Brain microvascular endothelial cell (primary cell): ENCODE data around the gene CYP4A22.
"Not testable (repeated sequence)": the region's sequence is repeated elsewhere in the genome, so short reads cannot be mapped to it uniquely, and the experiment has no call there.

Experiments
- DNase-seq: peaks from one replicate; pipeline ENCODE4 v3.0.0-alpha.2; 2020
- H3K27ac ChIP-seq: fragments of 250-450 bp; sonication (Bioruptor Pico); 2 replicates; pipeline ENCODE4 v1.5.1; 2020; ENCODE audit warnings: mild to moderate bottlenecking, moderate library complexity
- H3K27me3 ChIP-seq: fragments of 250-450 bp; sonication (Bioruptor Pico); replicated peaks from 2 replicates; pipeline ENCODE4 v1.5.1; 2020; ENCODE audit warnings: mild to moderate bottlenecking
- H3K36me3 ChIP-seq: fragments of 250-450 bp; sonication (Bioruptor Pico); replicated peaks from 2 replicates; pipeline ENCODE4 v1.5.1; 2020; ENCODE audit warnings: mild to moderate bottlenecking
- H3K4me3 ChIP-seq: 2 replicates; pipeline ENCODE4 v1.5.1; 2011; ENCODE audit warnings: low read depth, mild to moderate bottlenecking, control low read depth, low read length, moderate library complexity
- CTCF ChIP-seq: IDR thresholded peaks from 2 replicates; pipeline ENCODE4 v1.5.1; 2011; ENCODE audit warnings: low read depth, mild to moderate bottlenecking, moderate library complexity, low read length, control low read depth, inconsistent platforms; ENCODE audit errors: missing control alignments
- in situ Hi-C: cut with HindIII; loops from 2 replicates; pipeline ENCODE4 v1.10.0; 2017; ENCODE audit warnings: low sequenced_read_pairs, low pct_ligation_motif_present

Gene CYP4A22

DNA sequence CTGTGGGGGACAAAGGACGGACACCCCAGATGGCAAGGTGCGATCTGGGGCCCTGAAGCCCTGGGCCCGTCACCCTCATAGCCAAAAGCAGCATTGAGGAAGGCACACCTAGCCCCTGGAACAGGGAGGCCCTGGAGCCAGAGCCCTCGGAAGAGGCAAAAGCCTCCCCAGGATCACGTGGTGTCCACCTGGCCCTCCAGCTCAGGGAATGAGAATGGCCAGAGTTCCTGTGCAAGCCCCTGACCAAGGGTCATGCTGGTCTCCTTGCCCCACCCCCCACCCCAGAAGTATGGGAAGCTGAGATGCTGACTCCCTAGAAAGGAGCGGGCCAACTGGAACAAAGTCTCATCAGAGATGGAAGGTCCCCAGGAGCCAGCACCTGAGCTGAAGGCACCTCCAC is 53.6 kb downstream of the CYP4A22 start:
- Histone ChIP-seq H3K36me3 (no peaks in the 10 kb centered on the region), H3K27ac (no peak overlapping the region), H3K27me3 (peaks cover 3% of the 10 kb centered on the region), H3K4me3 (no peak overlapping the region)
- TF ChIP-seq CTCF, result no peak
- no peak for DNase-seq
- in situ Hi-C loops, result no loop called here

DNA sequence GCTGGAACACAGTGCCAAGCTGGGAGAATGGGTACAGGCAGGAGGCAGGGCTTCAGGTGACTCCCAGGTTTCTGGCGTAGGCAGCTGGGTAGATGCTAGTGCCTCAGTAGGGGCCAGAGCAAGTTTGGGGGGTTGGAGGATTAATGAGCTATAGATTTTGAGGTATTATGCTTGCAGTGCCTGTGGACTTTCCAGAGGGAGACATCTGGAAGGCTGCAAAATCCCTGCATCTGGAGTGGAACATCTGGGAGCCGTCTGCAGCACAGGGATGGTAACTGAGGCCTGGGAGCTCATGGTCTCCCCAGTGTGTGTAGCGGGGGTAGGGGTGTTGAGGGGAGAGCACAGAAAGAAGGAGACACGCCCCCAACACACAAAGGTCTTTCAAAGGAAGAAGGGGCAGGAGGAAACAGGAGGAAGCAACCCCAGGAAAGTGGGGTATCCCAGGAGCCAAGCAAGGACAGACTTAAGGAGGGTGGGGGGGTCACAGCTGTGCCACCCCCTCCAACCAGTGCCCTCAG is 54.8 kb downstream of the CYP4A22 start:
- TF ChIP-seq CTCF, result no peak
- no peak for DNase-seq
- H3K27ac ChIP-seq, result no peak overlapping the region
- no peaks in the 10 kb centered on the region for H3K36me3 ChIP-seq
- no peak overlapping the region for H3K4me3 ChIP-seq
- H3K27me3 ChIP-seq, result peaks cover 3% of the 10 kb centered on the region
- in situ Hi-C loops, result no loop called here

GRCh38 chr1:47192458-47193384 is 55.5 kb downstream of the CYP4A22 start:
- H3K27ac ChIP-seq, result no peak overlapping the region
- H3K4me3 ChIP-seq, result no peak overlapping the region
- peak; percentile 99 for TF ChIP-seq CTCF
- peaks cover 3% of the 10 kb centered on the region for H3K27me3 ChIP-seq
- DNase-seq, result peak; percentile 45
- in situ Hi-C loops, result no loop called here
- no peaks in the 10 kb centered on the region for H3K36me3 ChIP-seq

- in situ Hi-C loops, H3K27ac ChIP-seq, H3K4me3 ChIP-seq, H3K36me3 ChIP-seq, DNase-seq, H3K27me3 ChIP-seq: not testable (repeated sequence)
Observed at GRCh38 chr1:47193496-47193895, 56.3 kb downstream of the CYP4A22 start.

DNA sequence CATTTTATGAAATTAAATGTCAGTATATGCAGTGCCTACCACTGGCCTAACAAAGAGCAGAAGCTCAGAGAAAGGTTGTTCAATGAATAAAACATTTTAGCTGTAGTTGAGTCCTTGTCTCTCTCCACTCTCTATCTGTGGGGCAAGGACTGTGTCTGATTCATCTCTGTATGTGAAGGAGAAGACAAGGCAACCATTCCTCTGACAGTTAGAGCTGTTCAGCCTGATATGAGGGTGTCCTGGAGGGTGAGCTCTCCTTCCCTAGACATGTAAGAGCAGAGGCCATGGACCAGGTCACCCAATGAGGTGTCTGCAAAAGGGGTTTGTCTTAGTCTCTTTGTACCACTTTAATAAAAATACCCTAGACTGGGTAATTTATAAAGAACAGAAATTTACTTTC is 57.1 kb downstream of the CYP4A22 start:
- H3K36me3 ChIP-seq, result no peaks in the 10 kb centered on the region
- peaks cover 6% of the 10 kb centered on the region for H3K27me3 ChIP-seq
- no peak overlapping the region for H3K27ac ChIP-seq
- DNase-seq, result no peak
- in situ Hi-C loops, result no loop called here
- TF ChIP-seq CTCF, result no peak
- H3K4me3 ChIP-seq, result no peak overlapping the region

GRCh38 chr1:47195981-47196380 is 58.7 kb downstream of the CYP4A22 start:
- in situ Hi-C loops, H3K27me3 ChIP-seq, DNase-seq, H3K4me3 ChIP-seq, H3K36me3 ChIP-seq, H3K27ac ChIP-seq: not testable (repeated sequence)
